Measurements from ENCODE around the gene NAGLU. TPM values are rescaled to one million over a fixed set of nuclear protein-coding genes. Genes with fewer than 3 reads are reported as not detected.

NAGLU gene
- total RNA-seq, 1 experiment from 2014 or later, result 64.5 TPM

- in situ Hi-C loops (cut with HindIII; ENCODE audit: low pct_unique_long_range_greater_than_20kb, low sequenced_read_pairs), result no loop called here
- peak; percentile 94 for DNase-seq (ENCODE audit: low read depth)
Observed at GRCh38 chr17:42519546-42520491, 16.2 kb upstream of the NAGLU start.

DNA sequence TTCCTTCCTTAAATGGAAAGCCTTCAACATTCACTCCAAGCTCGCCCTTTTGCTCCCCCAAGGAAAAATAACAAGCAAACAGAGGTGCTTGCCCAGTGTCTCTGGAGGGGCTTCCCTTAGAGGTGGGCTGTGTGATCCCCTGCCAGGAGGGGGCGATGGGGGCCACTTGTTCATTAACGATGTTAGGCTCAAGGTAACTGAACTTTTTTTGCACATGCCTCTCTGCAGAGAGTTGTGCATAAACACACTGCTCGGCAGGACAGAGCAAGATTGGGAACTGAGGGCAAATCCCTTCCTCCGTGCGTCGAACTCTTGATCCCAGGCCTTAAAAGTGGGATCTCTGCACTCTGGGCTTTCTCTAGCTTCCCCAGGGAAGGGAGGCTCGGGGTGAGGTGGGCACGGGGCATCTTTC lies 15.5 kb upstream of the NAGLU start:
- no peak for DNase-seq (ENCODE audit: low read depth)
- in situ Hi-C loops (cut with HindIII; ENCODE audit: low pct_unique_long_range_greater_than_20kb, low sequenced_read_pairs), result no loop called here

DNA sequence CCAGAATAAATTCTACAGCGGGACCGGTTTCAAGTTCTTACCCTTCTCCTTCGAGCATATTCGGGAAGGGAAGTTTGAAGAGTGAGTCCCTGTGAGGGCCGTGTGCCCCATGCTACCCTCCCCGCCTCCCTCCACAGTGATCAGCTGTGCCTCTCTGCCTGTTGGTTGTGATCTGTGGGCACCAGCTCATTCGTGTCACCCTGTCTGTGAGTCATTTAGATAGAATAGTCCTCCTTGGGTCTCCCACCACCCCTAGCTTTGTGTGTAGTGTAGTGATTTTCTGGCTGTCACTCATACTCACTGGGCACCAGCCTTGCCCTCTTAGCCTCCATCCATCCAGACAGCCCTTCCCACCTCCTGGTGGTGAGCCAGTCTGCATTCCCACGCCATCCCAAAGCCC lies 15.0 kb upstream of the NAGLU start:
- in situ Hi-C loops (cut with HindIII; ENCODE audit: low pct_unique_long_range_greater_than_20kb, low sequenced_read_pairs), result no loop called here
- no peak for DNase-seq (ENCODE audit: low read depth)

DNA sequence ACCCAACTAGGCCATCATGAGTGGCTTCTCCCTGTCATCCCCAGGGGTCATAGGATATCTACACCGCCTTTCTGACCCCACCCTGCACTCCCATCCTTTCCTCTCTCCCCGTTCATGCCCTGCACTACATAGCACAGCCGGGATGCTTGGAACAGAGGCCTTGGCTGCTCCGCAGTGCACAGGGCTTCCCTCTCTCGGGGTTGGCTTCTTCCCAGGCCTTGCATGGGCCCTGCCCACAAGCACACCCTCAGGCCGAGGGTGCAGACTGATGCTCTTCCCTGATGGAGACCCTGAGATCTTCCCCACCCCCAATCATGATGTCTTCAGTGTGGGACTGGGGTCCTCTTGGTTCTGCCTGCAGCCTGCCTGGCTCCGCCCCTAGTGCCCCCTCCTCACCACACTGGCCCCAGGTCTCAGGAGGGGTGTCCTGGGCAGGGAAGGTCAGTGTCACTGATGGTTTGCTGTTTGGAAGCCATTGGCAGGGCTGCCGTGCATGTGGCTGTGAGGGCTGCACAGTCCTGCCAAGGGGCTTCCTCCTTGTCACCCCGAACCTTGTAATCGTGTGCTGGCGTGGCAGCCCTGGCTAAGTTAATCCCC lies 14.3 kb upstream of the NAGLU start:
- in situ Hi-C loops (cut with HindIII; ENCODE audit: low pct_unique_long_range_greater_than_20kb, low sequenced_read_pairs), result no loop called here

GRCh38 chr17:42522263-42522790 lies 13.7 kb upstream of the NAGLU start:
- no peak for DNase-seq (ENCODE audit: low read depth)
- in situ Hi-C loops (cut with HindIII; ENCODE audit: low pct_unique_long_range_greater_than_20kb, low sequenced_read_pairs), result no loop called here

More for the DNA sequence above, 14.3 kb upstream of the NAGLU start:
- DNase-seq (ENCODE audit: low read depth), result no peak

DNA sequence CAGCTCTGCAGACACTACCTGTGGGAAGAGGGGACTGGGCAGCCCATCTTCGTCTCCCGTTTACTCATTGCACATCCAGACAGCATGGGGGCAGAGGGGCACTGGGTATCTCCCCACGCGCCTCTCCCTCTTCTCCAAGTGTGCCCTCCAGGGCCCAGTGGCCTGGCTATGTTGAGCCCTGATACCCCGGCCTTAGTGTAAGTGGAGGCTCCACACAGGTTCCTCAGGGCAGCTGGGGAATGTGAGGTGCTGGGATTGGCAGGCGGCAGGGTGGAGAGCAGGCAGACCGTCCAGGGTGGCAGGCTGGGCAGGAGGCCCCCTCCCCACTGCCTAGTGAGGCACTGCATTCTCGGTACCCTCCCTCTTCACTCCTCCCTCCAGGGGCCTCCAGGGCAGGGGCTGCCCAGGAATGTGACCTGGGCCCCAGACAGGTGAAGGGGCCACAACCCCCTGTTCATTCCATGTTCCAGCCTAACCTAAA lies 13.2 kb upstream of the NAGLU start:
- in situ Hi-C loops (cut with HindIII; ENCODE audit: low pct_unique_long_range_greater_than_20kb, low sequenced_read_pairs), result no loop called here
- DNase-seq (ENCODE audit: low read depth), result no peak

DNA sequence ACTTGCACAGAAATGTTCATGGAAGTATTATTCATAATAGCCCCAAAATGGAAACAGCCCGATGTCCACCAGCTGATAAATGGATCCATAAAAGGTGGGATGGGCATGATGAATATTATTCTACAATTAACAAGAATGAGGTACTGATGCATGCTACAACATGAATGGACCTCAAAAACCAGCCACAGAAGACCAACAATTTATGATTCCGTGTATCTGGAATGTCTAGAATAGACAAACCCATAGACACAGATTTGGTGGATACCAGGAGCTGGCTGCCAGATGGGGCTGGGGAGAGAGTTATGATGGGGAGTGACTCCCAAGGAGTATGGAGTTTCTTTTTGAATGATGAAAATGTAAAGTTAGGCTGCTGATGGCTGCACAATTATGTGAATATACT lies 10.8 kb upstream of the NAGLU start:
- in situ Hi-C loops (cut with HindIII; ENCODE audit: low pct_unique_long_range_greater_than_20kb, low sequenced_read_pairs), result no loop called here
- DNase-seq (ENCODE audit: low read depth), result no peak

DNA sequence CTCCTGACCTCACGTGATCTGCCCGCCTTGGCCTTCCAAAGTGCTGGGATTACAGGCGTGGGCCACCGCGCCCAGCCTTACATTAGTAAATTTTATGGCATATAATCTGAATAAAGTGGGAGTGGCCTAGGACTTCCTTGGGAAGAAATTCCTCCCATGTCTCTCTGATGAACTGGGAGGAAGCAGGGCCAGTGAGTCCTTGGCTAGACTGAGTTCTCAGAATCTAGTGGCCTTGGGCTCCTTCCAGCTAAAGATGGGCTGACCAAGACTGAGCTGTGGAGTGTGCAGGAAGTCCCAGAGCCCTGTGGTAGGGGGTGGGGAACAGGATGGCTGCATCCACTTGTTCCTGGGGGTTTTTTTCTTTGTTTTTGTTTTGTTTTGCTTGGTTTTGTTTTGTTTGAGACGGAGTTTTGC lies 10.0 kb upstream of the NAGLU start:
- in situ Hi-C loops (cut with HindIII; ENCODE audit: low pct_unique_long_range_greater_than_20kb, low sequenced_read_pairs), result no loop called here
- no peak for DNase-seq (ENCODE audit: low read depth)

DNA sequence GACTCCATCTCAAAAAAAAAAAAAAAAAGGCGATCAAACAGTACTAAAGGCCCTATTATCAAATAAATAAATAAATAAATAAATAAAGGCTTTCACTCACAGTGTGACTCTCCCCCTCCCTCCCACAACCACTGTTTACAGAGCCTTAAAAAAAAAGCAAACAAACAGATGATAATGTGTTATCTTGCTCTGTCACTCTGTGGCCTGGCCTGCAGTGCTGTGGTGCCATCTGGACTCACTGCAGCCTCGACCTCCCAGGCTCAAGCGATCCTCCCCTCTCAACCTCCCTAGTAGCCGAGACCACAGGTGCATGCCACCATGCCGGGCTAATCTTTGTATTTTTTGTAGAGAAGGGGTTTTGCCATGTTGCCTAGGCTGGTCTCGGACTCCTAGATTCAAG lies 8.1 kb upstream of the NAGLU start:
- in situ Hi-C loops (cut with HindIII; ENCODE audit: low pct_unique_long_range_greater_than_20kb, low sequenced_read_pairs), result no loop called here
- DNase-seq (ENCODE audit: low read depth), result no peak

- in situ Hi-C loops (cut with HindIII; ENCODE audit: low pct_unique_long_range_greater_than_20kb, low sequenced_read_pairs), result no loop called here
- DNase-seq (ENCODE audit: low read depth), result no peak
Observed at GRCh38 chr17:42529061-42529460, 7.0 kb upstream of the NAGLU start.

DNA sequence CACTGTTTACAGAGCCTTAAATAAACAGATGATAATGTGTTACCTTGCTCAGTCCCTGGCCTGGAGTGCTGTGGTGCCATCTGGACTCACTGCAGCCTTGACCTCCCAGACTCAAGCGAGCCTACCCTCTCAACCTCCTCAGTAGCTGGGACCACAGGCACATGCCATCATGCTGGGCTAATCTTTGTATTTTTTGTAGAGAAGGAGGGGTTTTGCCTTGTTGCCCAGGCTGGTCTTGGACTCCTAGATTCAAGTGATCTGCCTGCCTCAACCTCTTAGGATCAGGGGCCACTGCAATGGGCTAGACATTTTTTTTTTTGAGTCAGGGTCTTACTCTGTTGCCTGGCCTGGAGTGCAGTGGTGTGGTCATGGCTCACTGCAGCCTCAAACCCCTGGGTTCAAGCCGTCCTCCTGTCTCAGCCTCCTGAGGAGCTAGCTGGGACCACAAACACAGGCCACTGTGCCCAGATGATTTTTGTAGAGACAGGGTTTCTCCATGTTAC lies 5.0 kb upstream of the NAGLU start:
- in situ Hi-C loops (cut with HindIII; ENCODE audit: low pct_unique_long_range_greater_than_20kb, low sequenced_read_pairs), result no loop called here
- DNase-seq (ENCODE audit: low read depth), result no peak

GRCh38 chr17:42531455-42532354 lies 4.3 kb upstream of the NAGLU start:
- in situ Hi-C loops (cut with HindIII; ENCODE audit: low pct_unique_long_range_greater_than_20kb, low sequenced_read_pairs), result no loop called here
- DNase-seq (ENCODE audit: low read depth), result peak; percentile 69

DNA sequence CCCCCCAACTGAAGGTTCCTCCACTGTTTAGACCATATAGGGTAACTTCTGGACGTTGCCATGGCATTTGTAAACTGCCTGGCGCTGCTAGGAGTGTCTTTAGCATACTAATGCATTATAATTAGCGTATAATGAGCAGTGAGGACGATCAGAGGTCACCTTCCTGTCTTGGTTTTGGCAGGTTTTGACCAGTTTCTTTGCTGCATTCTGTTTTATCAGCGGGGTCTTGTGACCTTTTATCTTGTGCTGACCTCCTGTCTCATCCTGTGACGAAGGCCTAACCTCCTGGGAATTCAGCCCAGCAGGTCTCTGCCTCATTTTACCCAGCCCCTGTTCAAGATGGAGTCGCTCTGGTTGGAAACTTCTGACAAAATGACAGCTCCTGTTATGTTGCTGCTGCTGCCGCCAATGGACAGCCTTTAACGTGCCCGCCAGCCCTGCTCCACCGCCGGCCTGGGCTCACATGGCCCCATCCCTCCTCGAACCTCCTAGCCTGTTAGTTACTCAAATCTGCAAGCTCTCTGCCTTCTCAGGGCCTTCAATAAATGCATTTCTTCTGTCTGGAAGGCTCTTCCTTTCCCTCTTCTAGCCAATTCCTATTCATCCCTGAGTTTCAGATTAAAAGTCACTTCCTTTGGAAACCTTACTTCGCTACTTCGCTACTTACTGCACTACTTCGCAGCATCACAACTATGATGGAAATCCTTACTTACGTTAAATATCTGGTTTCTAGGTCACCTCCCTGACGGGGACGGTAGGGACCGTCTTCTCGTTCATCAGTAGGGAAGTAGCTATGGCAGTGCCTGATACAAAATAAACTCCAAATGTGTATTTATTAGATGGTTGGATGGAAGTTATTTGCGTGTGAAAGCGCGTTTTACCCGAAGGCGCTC lies 640 bp upstream of the NAGLU start:
- in situ Hi-C loops (cut with HindIII; ENCODE audit: low pct_unique_long_range_greater_than_20kb, low sequenced_read_pairs), result no loop called here
- DNase-seq (ENCODE audit: low read depth), result no peak

DNA sequence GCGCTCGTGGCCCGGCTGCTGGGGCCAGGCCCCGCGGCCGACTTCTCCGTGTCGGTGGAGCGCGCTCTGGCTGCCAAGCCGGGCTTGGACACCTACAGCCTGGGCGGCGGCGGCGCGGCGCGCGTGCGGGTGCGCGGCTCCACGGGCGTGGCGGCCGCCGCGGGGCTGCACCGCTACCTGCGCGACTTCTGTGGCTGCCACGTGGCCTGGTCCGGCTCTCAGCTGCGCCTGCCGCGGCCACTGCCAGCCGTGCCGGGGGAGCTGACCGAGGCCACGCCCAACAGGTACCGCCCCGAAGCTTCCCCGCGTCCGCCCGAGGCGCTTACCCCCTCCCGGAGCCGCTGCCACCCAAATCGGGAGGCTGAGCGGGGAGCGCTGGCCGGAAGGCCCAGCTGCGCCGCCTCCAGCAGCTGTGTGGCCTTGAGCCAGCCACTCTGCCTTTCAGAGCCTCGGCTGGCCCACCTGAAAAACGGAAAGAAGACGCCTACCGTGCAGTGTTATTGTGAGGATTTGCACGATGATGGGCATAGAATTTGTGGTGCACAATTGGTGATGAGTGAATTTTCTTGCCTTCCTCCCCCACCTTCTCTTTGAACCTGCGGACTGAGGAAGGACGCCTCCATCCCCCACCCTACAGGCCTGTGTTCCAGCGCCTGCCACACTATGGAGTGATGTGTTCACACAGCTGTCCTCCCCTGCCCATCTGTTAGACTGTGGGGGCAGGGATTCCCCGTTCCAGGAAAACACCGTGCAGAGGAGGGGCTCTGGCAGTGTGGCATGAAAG lies 523 bp downstream of the NAGLU start:
- in situ Hi-C loops (cut with HindIII; ENCODE audit: low pct_unique_long_range_greater_than_20kb, low sequenced_read_pairs), result no loop called here
- DNase-seq (ENCODE audit: low read depth), result peak; percentile 78

DNA sequence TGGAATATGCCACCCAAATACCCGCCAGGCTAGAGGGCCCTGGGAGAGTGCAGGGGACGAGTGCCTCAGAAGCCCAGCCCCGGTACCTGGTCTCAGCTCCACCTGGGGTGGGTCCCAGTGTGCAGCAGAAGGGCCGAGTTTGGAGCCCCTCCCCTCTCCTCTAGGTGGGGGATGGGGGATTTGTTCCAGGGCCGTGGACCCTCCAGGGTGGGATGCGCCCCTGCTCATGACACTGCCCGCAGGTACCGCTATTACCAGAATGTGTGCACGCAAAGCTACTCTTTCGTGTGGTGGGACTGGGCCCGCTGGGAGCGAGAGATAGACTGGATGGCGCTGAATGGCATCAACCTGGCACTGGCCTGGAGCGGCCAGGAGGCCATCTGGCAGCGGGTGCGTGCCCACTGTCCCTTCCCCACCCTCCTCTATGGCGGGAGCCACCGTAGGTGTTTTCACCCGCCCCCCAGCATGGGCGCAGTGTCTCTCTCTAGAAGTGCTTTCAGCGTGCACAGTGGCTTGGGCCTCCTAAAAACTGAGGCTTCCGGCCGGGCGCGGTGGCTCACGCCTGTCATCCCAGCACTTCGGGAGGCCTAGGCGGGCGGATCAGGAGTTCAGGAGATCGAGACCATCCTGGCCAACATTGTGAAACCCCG lies 1.2 kb downstream of the NAGLU start:
- in situ Hi-C loops (cut with HindIII; ENCODE audit: low pct_unique_long_range_greater_than_20kb, low sequenced_read_pairs), result no loop called here

GRCh38 chr17:42537826-42538451 lies 1.9 kb downstream of the NAGLU start:
- no peak for DNase-seq (ENCODE audit: low read depth)
- in situ Hi-C loops (cut with HindIII; ENCODE audit: low pct_unique_long_range_greater_than_20kb, low sequenced_read_pairs), result no loop called here

More for the DNA sequence above, 1.2 kb downstream of the NAGLU start:
- DNase-seq (ENCODE audit: low read depth), result no peak
